SIG-M5 (cell line): ENCODE measurements around the gene MTUS2.

ENCODE experiments used
- DNase-seq: peaks from one replicate; lab custom pipeline; 2025; lab: John Stamatoyannopoulos, UW

MTUS2 gene

GRCh38 chr13:29239653-29240525 is 419.8 kb downstream of the MTUS2 start:
- DNase-seq, result no peak

GRCh38 chr13:29254626-29255370 is 434.7 kb downstream of the MTUS2 start:
- no peak for DNase-seq

DNA sequence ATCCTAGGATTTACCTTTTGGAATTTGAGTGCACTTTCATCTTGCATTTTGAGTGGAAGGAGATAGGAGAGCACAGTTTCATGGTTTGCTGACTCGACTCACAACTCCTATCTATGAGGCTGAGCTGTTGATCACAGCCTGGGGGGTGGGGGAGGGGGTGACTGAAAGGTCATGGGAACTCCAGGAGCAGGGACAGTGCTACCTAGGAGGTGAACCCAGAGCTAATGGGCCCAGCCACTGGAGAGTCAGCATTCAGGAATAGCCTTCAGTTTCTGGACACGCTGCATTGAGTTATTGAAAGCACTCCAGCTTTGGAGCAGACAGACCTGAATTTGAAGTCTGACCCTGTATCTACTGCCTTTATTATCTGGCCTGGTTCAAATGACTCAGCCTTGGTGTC is 435.4 kb downstream of the MTUS2 start:
- DNase-seq, result no peak

GRCh38 chr13:29260684-29261083 is 440.5 kb downstream of the MTUS2 start:
- DNase-seq, result no peak

GRCh38 chr13:29266261-29266660 is 446.1 kb downstream of the MTUS2 start:
- DNase-seq, result no peak

- DNase-seq, result no peak
Measured at GRCh38 chr13:29266756-29267733, 446.9 kb downstream of the MTUS2 start.

GRCh38 chr13:29270271-29270985 is 450.3 kb downstream of the MTUS2 start:
- DNase-seq, result no peak

DNA sequence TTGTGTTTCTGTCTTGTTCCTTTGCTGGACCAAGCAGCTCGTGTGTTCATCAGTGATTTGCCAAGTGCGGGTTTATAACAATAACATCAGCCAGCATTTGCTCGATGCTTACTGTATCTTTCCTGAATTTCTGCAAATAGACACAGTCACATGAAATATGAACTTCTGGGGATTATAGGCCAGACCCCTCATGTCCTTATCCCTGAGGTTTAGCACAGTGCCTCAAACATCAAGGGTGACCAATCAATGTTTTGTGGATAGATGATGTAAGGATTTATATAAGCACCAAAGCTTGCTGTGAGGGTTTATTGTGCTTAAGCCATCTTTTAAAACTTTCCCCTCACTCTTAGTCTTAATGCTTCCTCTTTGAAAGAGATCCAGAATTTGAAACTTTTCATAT is 451.5 kb downstream of the MTUS2 start:
- DNase-seq, result no peak

GRCh38 chr13:29279356-29280254 is 459.5 kb downstream of the MTUS2 start:
- DNase-seq, result no peak

- no peak for DNase-seq
Measured at GRCh38 chr13:29281932-29282495, 461.9 kb downstream of the MTUS2 start.

GRCh38 chr13:29284726-29285125 is 464.6 kb downstream of the MTUS2 start:
- no peak for DNase-seq

- DNase-seq, result no peak
Measured at GRCh38 chr13:29287237-29287636, 467.1 kb downstream of the MTUS2 start.

DNA sequence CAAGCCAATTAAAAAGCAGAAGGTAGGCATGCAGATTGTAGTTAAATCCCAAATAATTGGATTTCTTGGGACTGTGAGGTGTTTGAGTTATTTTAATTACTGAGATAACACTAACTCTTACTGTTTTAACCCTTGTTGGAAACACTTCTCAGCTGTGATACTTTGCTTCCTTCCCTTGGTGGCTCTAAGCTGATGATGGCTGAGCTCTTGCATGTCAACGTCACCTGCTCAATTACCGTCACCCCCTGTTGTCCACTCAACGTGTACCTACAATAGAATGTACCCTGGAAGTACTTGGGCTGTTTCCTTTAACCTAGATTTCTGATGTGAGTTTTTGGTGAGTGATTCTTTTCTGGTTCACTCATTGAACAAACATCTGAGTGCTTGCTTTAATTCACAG is 471.9 kb downstream of the MTUS2 start:
- no peak for DNase-seq

GRCh38 chr13:29294821-29295220 is 474.7 kb downstream of the MTUS2 start:
- no peak for DNase-seq

DNA sequence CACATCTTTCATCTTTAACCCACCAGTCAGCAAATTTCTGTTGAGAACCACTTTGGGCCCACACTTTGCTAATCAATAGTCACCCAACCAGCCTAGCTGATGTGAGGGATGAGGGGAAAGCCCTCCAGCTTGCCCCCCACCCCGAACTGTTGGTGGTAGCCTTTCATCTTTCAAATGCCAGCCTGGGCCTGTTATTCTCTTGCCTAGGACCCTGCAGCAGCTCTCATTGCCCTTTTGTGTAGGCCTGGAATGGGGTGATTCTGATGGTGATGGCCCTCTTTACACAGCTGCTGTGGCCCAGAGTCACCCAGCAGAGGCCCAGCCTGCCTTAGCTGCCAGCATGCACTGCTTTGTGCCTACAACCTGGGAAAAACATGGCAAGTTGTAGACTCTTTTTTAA is 480.9 kb downstream of the MTUS2 start:
- no peak for DNase-seq

DNA sequence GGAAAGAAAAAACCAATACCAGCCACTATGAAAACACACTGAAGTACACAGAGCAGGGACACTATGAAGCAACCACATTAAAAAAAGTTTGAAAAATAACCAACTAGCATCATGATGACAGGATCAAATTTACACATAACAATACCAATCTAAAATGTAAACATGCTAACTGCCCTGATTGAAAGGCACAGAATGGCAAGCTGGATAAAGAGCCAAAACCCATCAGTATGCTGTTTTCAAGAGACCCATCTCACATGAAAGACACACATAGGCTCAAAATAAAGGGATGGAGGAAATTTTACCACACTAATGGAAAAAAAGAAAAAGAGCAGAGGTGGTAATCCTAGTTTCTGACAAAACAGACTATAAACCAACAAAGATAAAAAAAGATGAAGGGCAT is 484.0 kb downstream of the MTUS2 start:
- DNase-seq, result no peak

GRCh38 chr13:29310806-29311205 is 490.7 kb downstream of the MTUS2 start:
- DNase-seq, result no peak

- no peak for DNase-seq
Measured at GRCh38 chr13:29315847-29316246, 495.7 kb downstream of the MTUS2 start.

GRCh38 chr13:29317828-29318227 is 497.7 kb downstream of the MTUS2 start:
- DNase-seq, result no peak

DNA sequence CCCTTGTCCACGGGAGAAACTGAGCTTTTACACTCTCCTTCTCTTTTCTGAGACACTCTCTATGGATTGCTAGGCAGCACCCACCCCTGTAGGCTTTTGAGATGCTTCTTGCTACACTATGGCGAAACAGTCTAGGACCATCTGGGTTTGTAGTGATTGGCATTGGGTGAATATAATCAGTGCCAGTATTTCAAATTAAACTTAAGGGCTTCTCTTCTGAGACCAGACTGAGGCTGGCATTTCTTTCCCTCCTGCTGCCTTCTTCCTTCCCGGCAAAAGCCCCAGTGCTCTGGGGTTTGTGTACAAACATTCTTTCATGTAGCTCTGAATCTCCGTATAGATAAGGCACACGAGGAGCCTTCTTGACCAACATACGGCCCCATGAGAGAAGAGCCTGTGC is 498.6 kb downstream of the MTUS2 start:
- DNase-seq, result no peak
